ENCODE measurements around the gene PLEKHA7. TPM values are rescaled to one million over a fixed set of nuclear protein-coding genes. Genes with fewer than 3 reads are reported as not detected.
A peak's percentile ranks its signal among the peaks of the same experiment; 100 is the strongest.
"Not testable (repeated sequence)": the region's sequence is repeated elsewhere in the genome, so short reads cannot be mapped to it uniquely, and the experiment has no call there.

Gene PLEKHA7
- total and polyA plus RNA-seq, 2 experiments from 2014 or later: 40.8 to 167 TPM

- no peak for DNase-seq (ENCODE audit: low read depth in 1 of 2, low spot score in 1 of 2)
- TF ChIP-seq CTCF (IDR thresholded peaks at IDR 0.05; ENCODE audit: low read depth, low read length): no peak
- H3K4me1 ChIP-seq (ENCODE audit: low read depth): peaks cover 24% of the 10 kb centered on the region
- no peak overlapping the region for H3K4me3 ChIP-seq
- H3K9me3 ChIP-seq (ENCODE audit: low read depth): no peaks in the 10 kb centered on the region
- no peak overlapping the region for H3K27ac ChIP-seq
- no peaks in the 10 kb centered on the region for H3K36me3 ChIP-seq
- H3K27me3 ChIP-seq: peaks cover 4% of the 10 kb centered on the region
These were observed 93.7 kb downstream of the PLEKHA7 start for GRCh38 chr11:16920559-16920958.

- not testable (repeated sequence) for H3K27me3 ChIP-seq; H3K36me3 ChIP-seq; H3K27ac ChIP-seq; H3K9me3 ChIP-seq (ENCODE audit: low read depth); DNase-seq (ENCODE audit: low read depth in 1 of 2, low spot score in 1 of 2); H3K4me3 ChIP-seq
- peaks cover 15% of the 10 kb centered on the region for H3K4me1 ChIP-seq (ENCODE audit: low read depth)
These were observed 95.6 kb downstream of the PLEKHA7 start for GRCh38 chr11:16918543-16919182.

DNA sequence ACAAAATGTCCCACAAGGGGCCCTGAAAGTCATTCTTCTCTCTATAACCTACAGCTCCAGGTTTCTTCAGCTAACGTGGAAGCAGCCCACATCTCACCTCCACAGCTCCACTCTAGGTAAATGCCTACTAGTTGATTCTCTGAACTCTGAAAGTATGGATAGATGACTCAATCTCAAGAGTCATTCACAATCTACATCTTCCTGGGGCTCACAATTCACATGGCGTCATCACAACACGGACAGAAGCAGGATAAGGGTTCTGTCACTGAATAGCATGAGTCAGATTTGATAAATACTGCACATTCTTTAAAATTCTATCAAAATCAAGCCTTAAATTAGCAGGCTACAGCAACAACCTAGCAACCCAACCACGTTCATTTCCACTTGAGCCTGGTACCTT lies 96.3 kb downstream of the PLEKHA7 start:
- no peak for TF ChIP-seq CTCF (IDR thresholded peaks at IDR 0.05; ENCODE audit: low read depth, low read length)
- H3K4me3 ChIP-seq: no peak overlapping the region
- peaks cover 15% of the 10 kb centered on the region for H3K4me1 ChIP-seq (ENCODE audit: low read depth)
- no peaks in the 10 kb centered on the region for H3K27me3 ChIP-seq
- DNase-seq (ENCODE audit: low read depth in 1 of 2, low spot score in 1 of 2): peak in 1 of 2 donors; percentile 40
- H3K9me3 ChIP-seq (ENCODE audit: low read depth): no peaks in the 10 kb centered on the region
- H3K36me3 ChIP-seq: no peaks in the 10 kb centered on the region
- H3K27ac ChIP-seq: no peak overlapping the region

DNA sequence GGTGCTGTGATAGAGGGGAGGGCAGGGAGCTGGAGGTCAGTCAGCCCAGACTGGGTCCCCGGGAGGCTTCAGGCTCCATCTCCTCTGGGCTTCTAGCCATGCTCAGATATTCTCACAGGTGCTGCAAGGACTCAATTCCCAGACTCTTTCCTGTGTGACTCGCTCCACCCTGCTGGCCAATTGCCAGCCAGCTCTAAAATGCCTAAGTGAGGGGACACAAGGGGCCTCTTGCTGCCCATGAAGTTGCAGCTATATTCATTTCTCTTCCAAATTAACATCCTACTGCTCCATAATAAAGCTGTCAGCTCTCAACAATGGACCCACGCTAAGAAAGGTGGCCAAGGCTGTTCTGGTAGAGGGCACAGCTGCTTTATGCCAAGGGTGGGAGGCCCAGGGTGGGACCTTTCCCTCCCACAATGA lies 101.5 kb downstream of the PLEKHA7 start:
- peaks cover 18% of the 10 kb centered on the region for H3K4me1 ChIP-seq (ENCODE audit: low read depth)
- H3K27me3 ChIP-seq: no peaks in the 10 kb centered on the region
- no peaks in the 10 kb centered on the region for H3K9me3 ChIP-seq (ENCODE audit: low read depth)
- no peak overlapping the region for H3K4me3 ChIP-seq
- peak in 1 of 2 donors; percentile 55 for DNase-seq (ENCODE audit: low read depth in 1 of 2, low spot score in 1 of 2)
- no peak overlapping the region for H3K27ac ChIP-seq
- no peaks in the 10 kb centered on the region for H3K36me3 ChIP-seq
- no peak for TF ChIP-seq CTCF (IDR thresholded peaks at IDR 0.05; ENCODE audit: low read depth, low read length)

- no peak for TF ChIP-seq CTCF (IDR thresholded peaks at IDR 0.05; ENCODE audit: low read depth, low read length)
- H3K27ac ChIP-seq: no peak overlapping the region
- no peaks in the 10 kb centered on the region for H3K27me3 ChIP-seq
- H3K4me3 ChIP-seq: no peak overlapping the region
- no peak for DNase-seq (ENCODE audit: low read depth in 1 of 2, low spot score in 1 of 2)
- no peaks in the 10 kb centered on the region for H3K9me3 ChIP-seq (ENCODE audit: low read depth)
- H3K36me3 ChIP-seq: no peaks in the 10 kb centered on the region
- H3K4me1 ChIP-seq (ENCODE audit: low read depth): peaks cover 18% of the 10 kb centered on the region
These were observed 102.6 kb downstream of the PLEKHA7 start for GRCh38 chr11:16911658-16912057.

GRCh38 chr11:16911186-16911585 lies 103.0 kb downstream of the PLEKHA7 start:
- Histone ChIP-seq H3K9me3 (ENCODE audit: low read depth) (no peaks in the 10 kb centered on the region), H3K27me3 (no peaks in the 10 kb centered on the region), H3K27ac (no peak overlapping the region), H3K4me3 (no peak overlapping the region), H3K36me3 (no peaks in the 10 kb centered on the region), H3K4me1 (ENCODE audit: low read depth) (peaks cover 18% of the 10 kb centered on the region)
- no peak for TF ChIP-seq CTCF (IDR thresholded peaks at IDR 0.05; ENCODE audit: low read depth, low read length)
- no peak for DNase-seq (ENCODE audit: low read depth in 1 of 2, low spot score in 1 of 2)

All from cardiac muscle cell (in vitro differentiated cells and primary cell).